ENCODE data around the gene RCOR2. TPM values are rescaled to one million over a fixed set of nuclear protein-coding genes. Genes with fewer than 3 reads are reported as not detected.
A peak's percentile ranks its signal among the peaks of the same experiment; 100 is the strongest.

Gene RCOR2
- total and polyA plus RNA-seq, 2 of the 13 experiments (the other 11 are each of a cell fraction or from before 2014, with no cell fraction given): 8.3 to 8.5 TPM

DNA sequence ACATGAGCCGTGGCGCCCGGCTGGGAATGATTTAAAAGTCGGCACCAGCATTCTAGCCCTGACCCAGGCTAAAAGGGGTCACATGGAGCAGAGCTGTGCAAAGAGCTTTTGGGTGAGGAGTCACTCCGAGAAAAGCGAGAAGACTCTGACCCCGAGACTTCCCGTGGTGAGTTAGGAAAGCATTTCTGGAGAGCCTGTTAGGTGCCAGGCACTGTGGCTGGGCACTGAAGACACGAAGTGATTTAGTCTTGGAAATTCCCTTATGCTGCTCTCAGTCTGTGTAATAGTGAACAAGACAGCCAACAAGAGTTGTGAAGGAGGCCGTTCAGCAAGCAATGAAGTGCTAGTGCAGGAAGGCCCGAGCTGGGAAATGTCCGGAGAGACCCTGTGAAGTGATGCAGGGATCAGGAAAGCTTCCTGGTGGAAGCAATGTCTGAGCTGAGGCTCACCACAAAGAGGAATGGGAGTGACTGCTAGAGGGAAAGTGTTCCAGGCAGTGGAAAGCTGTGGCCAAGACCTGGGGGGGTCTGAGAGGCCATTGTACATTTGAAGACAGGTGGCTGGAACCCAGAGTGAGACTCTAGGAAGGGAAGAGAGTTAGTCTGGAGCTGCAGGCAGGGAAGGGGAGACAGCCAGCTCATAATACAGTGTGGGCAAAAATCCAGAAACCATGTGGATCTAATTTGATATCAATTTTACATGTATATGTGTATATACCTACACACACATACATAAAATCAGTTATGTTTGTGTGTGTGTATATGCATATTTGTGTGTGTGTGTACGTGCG, 46.4 kb downstream of the RCOR2 start:
- peaks cover 34% of the 10 kb centered on the region for H3K4me1 ChIP-seq (ENCODE audit: insufficient read depth, low read length)
- in situ Hi-C loops (cut with HindIII; ENCODE audit: extremely low pct_ligation_motif_present, low pct_unique_long_range_greater_than_20kb): no loop called here
- no peaks in the 10 kb centered on the region for H3K27me3 ChIP-seq (ENCODE audit: control insufficient read depth in 1 of 2, insufficient read depth in 2 of 2, low read length in 2 of 2)
- no peak for TF ChIP-seq ZXDC (CRISPR knock-in tag; IDR thresholded peaks at IDR 0.05)
- no peak for TF ChIP-seq MED1 (CRISPR knock-in tag; IDR thresholded peaks at IDR 0.05)
- TF ChIP-seq ZNF780A (CRISPR knock-in tag; IDR thresholded peaks at IDR 0.05): no peak
- TF ChIP-seq CREM (IDR thresholded peaks at IDR 0.05): no peak
- TF ChIP-seq CREM (CRISPR knock-in tag; IDR thresholded peaks at IDR 0.05): no peak
- TF ChIP-seq ZNF24 (IDR thresholded peaks at IDR 0.05): no peak
- TF ChIP-seq ATF4 (CRISPR knock-in tag; IDR thresholded peaks at IDR 0.05): no peak
- H3K4me2 ChIP-seq (ENCODE audit: low read depth, low read length): no peak overlapping the region
- WGBS (ENCODE audit: low lambda C conversion rate): 92% methylated on average over 14 of the region's 14 CpGs
- no peak overlapping the region for H3K9ac ChIP-seq (ENCODE audit: insufficient read depth, low read depth, low read length)
- FAIRE-seq: no peak
- no peaks in the 10 kb centered on the region for H3K9me3 ChIP-seq (ENCODE audit: low read length)
- no peak overlapping the region for H3K4me3 ChIP-seq (replicated peaks in 1 of 3; ENCODE audit: insufficient read depth in 1 of 3, low read depth in 2 of 3, low read length in 3 of 3)
- no peaks in the 10 kb centered on the region for H4K20me1 ChIP-seq (ENCODE audit: insufficient read depth, low read length)
- no peak overlapping the region for H2AFZ ChIP-seq (ENCODE audit: low read length)
- no peak for DNase-seq (ENCODE audit: low spot score)
- H3K79me2 ChIP-seq (ENCODE audit: insufficient read depth, low read length): peaks cover 48% of the 10 kb centered on the region
- peak overlapping the region; percentile 22 for H3K27ac ChIP-seq (ENCODE audit: extremely low read length, insufficient read depth, low read length)
- ChIA-PET CTCF (ENCODE audit: low intra/inter-chr PET ratio, low total read pairs) (no interaction called here), POLR2A (interaction anchor here (1.1 kb wide), 1 partner anchor 32 kb away, joined by 3 read pairs; the partner anchor contains the start of gene MARK2)
- peaks cover 1 to 19% of the 10 kb centered on the region in 2 experiments; a peak in 3 of 5 replicates for H3K36me3 ChIP-seq (replicated peaks in 1 of 2; ENCODE audit: control insufficient read depth in 1 of 2, insufficient read depth in 2 of 2, low read length in 2 of 2)
- intact Hi-C loops (cut with micrococcal nuclease; ENCODE audit: unreplicated experiment): no loop called here
- no TSS peak for BruUV-seq (replicated peaks)
- no peak for ATAC-seq

All from HepG2 (cell line).